OCI-LY7 (cell line): ENCODE measurements around the gene MYL5. TPM values are rescaled to one million over a fixed set of nuclear protein-coding genes. Genes with fewer than 3 reads are reported as not detected.

ENCODE experiments used
- BruUV-seq: library from RNA; stranded (reverse); fragments of 400-500 nt; replicated peaks from 2 replicates; lab custom pipeline; 2021; lab: Mats Ljungman, UMichigan
- CTCF ChIA-PET: fragments of 300-600 bp; sonication (Branson Sonifier 250); formaldehyde crosslinking; loops from one replicate; lab custom pipeline; 2022; ENCODE audit warnings: antibody characterized with exemption; ENCODE audit not compliant: unreplicated experiment; lab: Charles Lee
- POLR2A ChIA-PET: fragments of 300-600 bp; sonication (Branson Sonifier 250); formaldehyde crosslinking; loops from one replicate; lab custom pipeline; 2022; ENCODE audit warnings: antibody characterized with exemption; lab: Charles Lee
- DNase-seq: peaks from one replicate; pipeline ENCODE4 v3.0.0-alpha.2; 2015; ENCODE audit warnings: low spot score
- H2AFZ ChIP-seq: fragments of 200-600 bp; sonication (generic), shearing (Covaris generic); 2 replicates; pipeline ENCODE4 v1.6.1; 2014; ENCODE audit warnings: mild to moderate bottlenecking, antibody characterized with exemption, low read length, moderate library complexity
- H3K27ac ChIP-seq: fragments of 200-600 bp; sonication (generic); 2 replicates; pipeline ENCODE4 v1.5.1; 2014; ENCODE audit warnings: mixed run types, low read depth, mild to moderate bottlenecking, moderate library complexity, low read length, inconsistent platforms; ENCODE audit not compliant: poor library complexity, severe bottlenecking
- H3K36me3 ChIP-seq: fragments of 200-600 bp; sonication (generic); 2 replicates; pipeline ENCODE4 v1.6.1; 2014; ENCODE audit warnings: mild to moderate bottlenecking, antibody characterized with exemption, low read length, moderate library complexity, mixed read lengths; ENCODE audit not compliant: insufficient read depth
- H3K4me1 ChIP-seq: fragments of 200-600 bp; sonication (generic); 2 replicates; pipeline ENCODE4 v1.5.1; 2014; ENCODE audit warnings: mild to moderate bottlenecking, low read length; ENCODE audit not compliant: insufficient read depth, poor library complexity, severe bottlenecking
- H3K4me2 ChIP-seq: fragments of 200-600 bp; sonication (generic); 2 replicates; pipeline ENCODE4 v1.6.1; 2014; ENCODE audit warnings: mild to moderate bottlenecking, low read length
- H3K4me3 ChIP-seq: fragments of 200-600 bp; sonication (generic); 2 replicates; pipeline ENCODE4 v1.5.1; 2014; ENCODE audit warnings: mild to moderate bottlenecking, low read depth, low read length; ENCODE audit not compliant: poor library complexity, severe bottlenecking
- H3K79me2 ChIP-seq: fragments of 200-600 bp; sonication (generic); 2 replicates; pipeline ENCODE4 v1.6.1; 2016; ENCODE audit warnings: low read depth, mild to moderate bottlenecking, low read length, moderate library complexity, mixed read lengths; ENCODE audit not compliant: insufficient read depth
- H3K9me2 ChIP-seq: fragments of 200-600 bp; sonication (generic); 2 replicates; pipeline ENCODE4 v1.6.1; 2016; ENCODE audit warnings: mild to moderate bottlenecking, low read length, mixed read lengths; ENCODE audit not compliant: insufficient read depth
- H3K9me3 ChIP-seq: fragments of 200-600 bp; sonication (generic); 2 replicates; pipeline ENCODE4 v1.6.1; 2014; ENCODE audit warnings: mild to moderate bottlenecking, mixed run types, low read length, mixed read lengths
- H4K20me1 ChIP-seq: fragments of 200-600 bp; sonication (generic); 2 replicates; pipeline ENCODE4 v1.6.1; 2014; ENCODE audit warnings: mild to moderate bottlenecking, antibody characterized with exemption, low read length, moderate library complexity, mixed read lengths; ENCODE audit not compliant: insufficient read depth
- CTCF ChIP-seq: fragments of 200-600 bp; sonication (generic); conservative IDR thresholded peaks from 2 replicates; pipeline ENCODE4 v1.5.1; 2014; ENCODE audit warnings: mild to moderate bottlenecking, antibody characterized with exemption, low read length, moderate library complexity, mixed read lengths
- EZH2phosphoT487 ChIP-seq: fragments of 200-600 bp; sonication (generic); IDR thresholded peaks from 2 replicates; pipeline ENCODE4 v1.6.1; 2018; ENCODE audit warnings: low read depth, borderline replicate concordance, mild to moderate bottlenecking, mixed run types, antibody characterized with exemption, low read length, moderate library complexity, mixed read lengths
- intact Hi-C: fragments of 100-400 bp; cut with micrococcal nuclease; formaldehyde crosslinking; loops from one replicate; pipeline ENCODE4 v1.10.0; 2022; ENCODE audit not compliant: unreplicated experiment
- total RNA-seq, 2 experiments: library from RNA; depleted of rRNA in 1 of 2; stranded (reverse); fragments of >200 nt in 1 of 2; shearing (Covaris generic) in 1 of 2; gene quantifications; 2 replicates each; pipeline ENCODE4 v1.2.3, GENCODE V29; 2014 to 2022

MYL5 gene
- total RNA-seq, 2 experiments from 2014 or later = 24.4 to 62.2 TPM

DNA sequence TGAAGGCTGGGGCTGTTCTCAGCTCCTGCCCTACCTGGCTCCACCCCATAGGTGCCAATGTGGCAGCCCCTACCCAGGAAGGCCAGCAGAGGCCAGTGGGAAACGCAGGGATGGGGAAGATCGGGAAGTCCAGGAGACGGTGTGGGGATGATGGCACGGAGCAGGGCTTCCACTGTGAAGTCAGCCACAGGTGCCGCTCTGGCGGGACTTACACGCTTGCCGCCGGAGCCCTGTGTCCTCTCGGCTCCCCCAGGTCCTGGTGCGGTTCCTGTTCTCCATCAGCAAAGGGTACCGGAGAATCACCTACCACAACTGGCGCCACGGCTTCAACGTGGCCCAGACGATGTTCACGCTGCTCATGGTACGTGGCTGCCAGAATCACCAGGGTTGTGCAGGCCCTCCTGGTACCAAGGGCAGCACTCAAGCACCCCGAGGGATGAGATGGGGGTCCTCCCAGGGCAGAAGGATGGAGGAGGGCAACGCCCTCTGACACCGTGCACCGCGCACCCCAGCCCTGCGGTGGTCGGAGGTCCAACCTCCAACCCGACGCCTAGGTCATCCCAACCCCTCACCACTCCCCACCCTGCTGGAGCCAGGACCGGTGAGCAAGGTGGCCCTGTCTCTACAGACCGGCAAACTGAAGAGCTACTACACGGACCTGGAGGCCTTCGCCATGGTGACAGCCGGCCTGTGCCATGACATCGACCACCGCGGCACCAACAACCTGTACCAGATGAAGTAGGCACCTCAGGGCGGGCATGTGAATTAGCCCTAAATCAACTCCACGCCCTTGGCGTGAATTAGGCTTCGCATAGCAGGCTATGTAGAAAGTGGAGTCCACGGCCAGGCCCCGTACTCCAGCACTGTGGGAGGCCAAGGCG lies 12.2 kb upstream of the MYL5 start:
- H4K20me1 ChIP-seq = no peaks in the 10 kb centered on the region
- H3K27ac ChIP-seq = no peak overlapping the region
- no peak overlapping the region for H3K4me2 ChIP-seq
- TF ChIP-seq CTCF (no peak), EZH2phosphoT487 (no peak)
- POLR2A ChIA-PET = no interaction called here
- no peak overlapping the region for H2AFZ ChIP-seq
- no peak overlapping the region for H3K4me3 ChIP-seq
- no peaks in the 10 kb centered on the region for H3K79me2 ChIP-seq
- CTCF ChIA-PET = interaction anchor here (0.6 kb wide), 1 partner anchor 129 kb away, joined by 4 read pairs; no protein-coding TSS in a partner anchor
- intact Hi-C loops = no loop called here
- H3K9me3 ChIP-seq = no peaks in the 10 kb centered on the region
- H3K4me1 ChIP-seq = no peaks in the 10 kb centered on the region
- no peaks in the 10 kb centered on the region for H3K9me2 ChIP-seq
- no TSS peak for BruUV-seq
- no peaks in the 10 kb centered on the region for H3K36me3 ChIP-seq
- DNase-seq = no peak

DNA sequence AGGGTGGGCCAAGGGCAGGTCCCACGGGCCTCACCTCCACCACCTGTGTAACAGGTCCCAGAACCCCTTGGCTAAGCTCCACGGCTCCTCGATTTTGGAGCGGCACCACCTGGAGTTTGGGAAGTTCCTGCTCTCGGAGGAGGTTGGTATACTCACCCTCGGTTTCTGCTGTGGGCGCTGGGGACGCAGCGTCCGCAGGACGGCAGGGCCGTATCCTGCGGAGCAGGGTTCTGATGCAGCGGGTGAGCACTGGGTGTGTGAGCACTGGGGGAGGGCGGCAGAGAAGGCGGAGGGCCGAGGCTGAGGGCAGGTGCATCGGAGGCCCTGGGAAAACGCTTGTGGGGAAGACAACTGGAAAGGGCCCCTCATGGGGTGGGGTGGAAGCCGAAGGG lies 11.3 kb upstream of the MYL5 start:
- TF ChIP-seq CTCF (no peak), EZH2phosphoT487 (no peak)
- ChIA-PET CTCF (no interaction called here), POLR2A (no interaction called here)
- H3K9me2 ChIP-seq = no peaks in the 10 kb centered on the region
- H3K27ac ChIP-seq = no peak overlapping the region
- H3K4me2 ChIP-seq = no peak overlapping the region; the same call in 1 of the 2 replicates
- H3K79me2 ChIP-seq = no peaks in the 10 kb centered on the region
- DNase-seq = no peak
- BruUV-seq = no TSS peak
- H3K4me1 ChIP-seq = no peaks in the 10 kb centered on the region
- intact Hi-C loops = no loop called here
- no peaks in the 10 kb centered on the region for H3K9me3 ChIP-seq
- H2AFZ ChIP-seq = no peak overlapping the region
- no peaks in the 10 kb centered on the region for H4K20me1 ChIP-seq
- H3K4me3 ChIP-seq = no peak overlapping the region
- H3K36me3 ChIP-seq = no peaks in the 10 kb centered on the region
